Breast epithelium (tissue), 4 donors: ENCODE measurements around the gene STOML3. TPM values are rescaled to one million over a fixed set of nuclear protein-coding genes. Genes with fewer than 3 reads are reported as not detected.

Experiments used
- DNase-seq, 2 donors: peaks; one replicate each; pipeline ENCODE4 v3.0.0-alpha.2; 2019; ENCODE audit warnings: low spot score in 2 of 2
- H3K27ac ChIP-seq, 2 donors: fragments of 200-600 bp; sonication (generic) in 1 of 2; one replicate each; pipeline ENCODE4 v1.5.1; 2016 to 2019; ENCODE audit warnings: mild to moderate bottlenecking in 1 of 2
- H3K27me3 ChIP-seq, 2 donors: fragments of 200-600 bp; sonication (generic) in 1 of 2; one replicate each; pipeline versions ENCODE4 v1.5.1 to v1.6.0; 2017 to 2019; ENCODE audit warnings: control low read depth in 1 of 2, mild to moderate bottlenecking in 1 of 2
- H3K36me3 ChIP-seq: fragments of 200-600 bp; one replicate; pipeline ENCODE4 v1.5.1; 2019
- H3K4me1 ChIP-seq, 2 donors: fragments of 200-600 bp; sonication (generic); one replicate each; pipeline ENCODE4 v1.5.1; 2016 to 2019; ENCODE audit warnings: control low read depth in 1 of 2
- H3K4me3 ChIP-seq, 3 donors: fragments of 200-600 bp; sonication (generic); 1 replicate in 2 of 3; 2 replicates in 1 of 3; pipeline ENCODE4 v1.5.1; 2016 to 2019; ENCODE audit warnings: mild to moderate bottlenecking in 3 of 3, moderate library complexity in 2 of 3
- H3K9me3 ChIP-seq, 2 donors: fragments of 200-600 bp; sonication (generic) in 1 of 2; one replicate each; pipeline ENCODE4 v1.5.1; 2016 to 2019; ENCODE audit warnings: control low read depth in 1 of 2
- CTCF ChIP-seq, 3 donors: fragments of 450-650 bp; IDR thresholded peaks; one replicate each; pipeline ENCODE4 v1.5.1; 2016 to 2017; ENCODE audit warnings: antibody characterized with exemption in 3 of 3, mild to moderate bottlenecking in 3 of 3, moderate library complexity in 3 of 3
- POLR2A ChIP-seq: fragments of 450-650 bp; IDR thresholded peaks from one replicate; pipeline ENCODE4 v1.6.1; 2016; ENCODE audit warnings: antibody characterized with exemption, mild to moderate bottlenecking, moderate library complexity
- POLR2AphosphoS5 ChIP-seq, 3 donors: sonication (generic); formaldehyde crosslinking; IDR thresholded peaks; one replicate each; pipeline ENCODE4 v1.6.1; 2017; ENCODE audit warnings: antibody characterized with exemption in 3 of 3
- intact Hi-C: fragments of 100-400 bp; cut with DNase I; formaldehyde crosslinking; loops from one replicate; pipeline ENCODE4 v1.15.1; 2023; ENCODE audit warnings: low total_unique reads
- total RNA-seq, 3 donors: library from RNA; depleted of rRNA; stranded (reverse); fragments of >200 nt; gene quantifications; one replicate each; pipeline ENCODE4 v1.1.0, GENCODE V29; 2016

Gene STOML3
- total RNA-seq, 3 donors from 2014 or later: not detected

- Histone ChIP-seq H3K36me3 (no peaks in the 10 kb centered on the region), H3K9me3 (no peaks in the 10 kb centered on the region), H3K27me3 (no peaks in the 10 kb centered on the region), H3K27ac (no peak overlapping the region), H3K4me3 (no peak overlapping the region), H3K4me1 (peaks cover 0 to 11% of the 10 kb centered on the region in 2 donors)
- TF ChIP-seq CTCF (IDR thresholded peaks at IDR 0.05) (no peak), POLR2A (no peak), POLR2AphosphoS5 (IDR thresholded peaks at IDR 0.05) (no peak)
- intact Hi-C loops: no loop called here
- DNase-seq: no peak
Observed at GRCh38 chr13:39034085-39034484, 43.5 kb upstream of the STOML3 start.

- DNase-seq: no peak
- Histone ChIP-seq H3K27me3 (no peaks in the 10 kb centered on the region), H3K36me3 (no peaks in the 10 kb centered on the region), H3K4me3 (no peak overlapping the region), H3K9me3 (no peaks in the 10 kb centered on the region), H3K27ac (no peak overlapping the region), H3K4me1 (peaks cover 0 to 11% of the 10 kb centered on the region in 2 donors)
- no peak for TF ChIP-seq CTCF (IDR thresholded peaks at IDR 0.05)
- TF ChIP-seq POLR2A: no peak
- TF ChIP-seq POLR2AphosphoS5 (IDR thresholded peaks at IDR 0.05): no peak
- intact Hi-C loops: no loop called here
Observed at GRCh38 chr13:39032150-39032549, 41.5 kb upstream of the STOML3 start.

- intact Hi-C loops: no loop called here
- TF ChIP-seq CTCF (IDR thresholded peaks at IDR 0.05) (no peak), POLR2AphosphoS5 (IDR thresholded peaks at IDR 0.05) (peak in 1 of 3 donors; percentile 32)
- peak in 1 of 2 donors; percentile 73 for DNase-seq
- Histone ChIP-seq H3K4me3 (no peak overlapping the region), H3K36me3 (no peaks in the 10 kb centered on the region), H3K27me3 (no peaks in the 10 kb centered on the region), H3K4me1 (no peaks in the 10 kb centered on the region), H3K27ac (peak overlapping the region; percentile 50 to 67), H3K9me3 (no peaks in the 10 kb centered on the region)
Observed at GRCh38 chr13:39025433-39025839, 34.8 kb upstream of the STOML3 start.

GRCh38 chr13:39023761-39024160 is 33.1 kb upstream of the STOML3 start:
- Histone ChIP-seq H3K27me3 (no peaks in the 10 kb centered on the region), H3K9me3 (no peaks in the 10 kb centered on the region), H3K4me1 (no peaks in the 10 kb centered on the region), H3K4me3 (no peak overlapping the region), H3K36me3 (no peaks in the 10 kb centered on the region), H3K27ac (peak overlapping the region; percentile 14 to 22)
- no peak for TF ChIP-seq CTCF (IDR thresholded peaks at IDR 0.05)
- no peak for TF ChIP-seq POLR2A
- no peak for TF ChIP-seq POLR2AphosphoS5 (IDR thresholded peaks at IDR 0.05)
- intact Hi-C loops: no loop called here
- no peak for DNase-seq

GRCh38 chr13:39023316-39023715 is 32.7 kb upstream of the STOML3 start:
- H3K36me3 ChIP-seq: no peaks in the 10 kb centered on the region
- intact Hi-C loops: no loop called here
- H3K27me3 ChIP-seq: no peaks in the 10 kb centered on the region
- H3K27ac ChIP-seq: peak overlapping the region; percentile 14 to 22
- H3K4me3 ChIP-seq: no peak overlapping the region
- H3K9me3 ChIP-seq: no peaks in the 10 kb centered on the region
- no peaks in the 10 kb centered on the region for H3K4me1 ChIP-seq
- no peak for DNase-seq
- no peak for TF ChIP-seq POLR2A
- TF ChIP-seq POLR2AphosphoS5 (IDR thresholded peaks at IDR 0.05): no peak
- TF ChIP-seq CTCF (IDR thresholded peaks at IDR 0.05): no peak
